NK-92 treated with Interleukin-12 subunit alpha and Interleukin-12 subunit beta, amount 100 ng/mL, for 24 hours (cell line): ENCODE results near the gene TRPM5.

ENCODE experiments used
- DNase-seq: peaks from one replicate; lab custom pipeline; 2025; lab: John Stamatoyannopoulos, UW

The TRPM5 gene

DNA sequence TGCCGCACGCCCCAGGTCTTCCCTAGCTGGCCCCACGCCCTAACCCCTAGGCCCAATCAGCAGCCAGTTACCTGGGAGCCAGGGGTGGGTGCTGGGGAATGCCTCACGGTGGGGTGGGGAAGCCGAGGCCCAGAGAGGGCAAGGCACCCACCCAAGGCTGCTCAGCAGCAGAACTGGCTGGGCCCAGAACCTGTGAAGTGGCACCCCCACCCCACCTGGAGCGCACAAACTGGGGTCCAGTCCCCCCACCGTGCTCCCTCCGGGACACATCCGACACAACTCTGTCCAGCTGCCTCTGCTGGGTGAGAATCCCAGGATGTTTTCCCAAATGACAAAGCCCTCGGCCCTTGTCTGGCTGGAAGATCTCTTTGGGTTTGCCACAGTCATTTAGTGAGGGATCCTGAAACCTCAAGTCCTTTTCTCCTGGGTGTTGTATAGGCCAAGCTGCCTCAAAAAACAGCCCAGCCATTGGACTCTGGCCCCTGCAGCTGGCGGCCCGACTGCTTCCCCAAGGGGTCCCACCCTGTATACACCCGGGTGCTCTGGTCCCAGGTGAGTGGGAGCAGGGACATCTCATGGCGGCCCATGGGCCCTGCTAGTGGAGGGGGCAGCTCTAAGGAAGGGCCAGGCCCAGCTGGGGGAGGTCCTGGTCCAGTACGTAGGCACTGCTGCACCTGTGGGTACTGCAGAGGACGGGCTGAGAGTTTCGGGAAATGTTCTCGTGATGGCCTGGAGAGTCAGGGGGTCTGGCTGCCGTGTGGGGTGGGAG, 22.9 kb downstream of the TRPM5 start:
- DNase-seq = no peak

- DNase-seq = peak; percentile 34
Measured at GRCh38 chr11:2420502-2421225, 23.6 kb downstream of the TRPM5 start.

GRCh38 chr11:2419638-2420501, 24.4 kb downstream of the TRPM5 start:
- peak; percentile 20 for DNase-seq

- no peak for DNase-seq
Measured at GRCh38 chr11:2418693-2419360, 25.5 kb downstream of the TRPM5 start.

DNA sequence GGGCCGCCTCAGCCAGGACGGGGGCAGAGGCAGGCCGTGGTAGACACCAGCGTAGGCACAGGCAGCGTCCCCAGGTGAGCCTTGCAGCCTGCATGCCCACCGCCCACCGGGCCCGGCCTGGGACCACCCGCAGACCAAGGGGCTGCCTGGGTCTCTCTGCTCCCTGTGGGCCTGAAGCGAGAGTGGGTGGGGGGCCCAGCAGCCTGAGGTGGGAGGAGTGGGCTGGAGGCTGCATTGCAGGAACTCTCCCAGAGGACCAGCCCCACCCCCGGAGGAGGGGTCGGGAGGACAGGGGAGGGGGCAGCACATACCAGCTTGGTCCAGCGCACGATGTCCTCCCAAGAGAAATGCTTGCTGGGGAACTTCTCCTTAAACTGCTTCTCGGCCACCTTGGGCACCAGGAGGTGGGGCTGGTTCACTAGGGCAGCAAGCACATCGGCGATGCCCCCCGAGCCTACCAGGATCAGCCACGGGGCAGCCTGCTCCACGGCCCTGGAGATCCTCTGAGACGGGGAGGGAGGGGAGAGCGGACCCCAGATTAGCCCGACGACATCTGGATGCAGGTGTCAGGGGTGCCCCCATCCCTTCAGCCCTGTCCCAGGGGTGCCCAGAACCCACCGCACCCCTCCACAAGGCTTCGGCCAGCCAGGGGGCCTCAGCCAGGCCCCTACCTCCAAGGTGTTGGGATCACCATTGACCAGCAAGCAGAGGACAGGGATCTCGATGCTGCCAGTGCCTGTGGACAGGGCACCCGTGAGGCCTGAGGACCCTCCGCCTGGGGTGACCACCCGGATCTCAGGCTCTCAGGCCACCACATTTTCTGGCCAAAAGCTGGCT, 26.2 kb downstream of the TRPM5 start:
- DNase-seq = no peak

GRCh38 chr11:2416765-2417164, 27.5 kb downstream of the TRPM5 start:
- no peak for DNase-seq

GRCh38 chr11:2415601-2416380, 28.5 kb downstream of the TRPM5 start:
- no peak for DNase-seq

- DNase-seq = no peak
Measured at GRCh38 chr11:2415171-2415570, 29.1 kb downstream of the TRPM5 start.

- no peak for DNase-seq
Measured at GRCh38 chr11:2414616-2415015, 29.7 kb downstream of the TRPM5 start.

DNA sequence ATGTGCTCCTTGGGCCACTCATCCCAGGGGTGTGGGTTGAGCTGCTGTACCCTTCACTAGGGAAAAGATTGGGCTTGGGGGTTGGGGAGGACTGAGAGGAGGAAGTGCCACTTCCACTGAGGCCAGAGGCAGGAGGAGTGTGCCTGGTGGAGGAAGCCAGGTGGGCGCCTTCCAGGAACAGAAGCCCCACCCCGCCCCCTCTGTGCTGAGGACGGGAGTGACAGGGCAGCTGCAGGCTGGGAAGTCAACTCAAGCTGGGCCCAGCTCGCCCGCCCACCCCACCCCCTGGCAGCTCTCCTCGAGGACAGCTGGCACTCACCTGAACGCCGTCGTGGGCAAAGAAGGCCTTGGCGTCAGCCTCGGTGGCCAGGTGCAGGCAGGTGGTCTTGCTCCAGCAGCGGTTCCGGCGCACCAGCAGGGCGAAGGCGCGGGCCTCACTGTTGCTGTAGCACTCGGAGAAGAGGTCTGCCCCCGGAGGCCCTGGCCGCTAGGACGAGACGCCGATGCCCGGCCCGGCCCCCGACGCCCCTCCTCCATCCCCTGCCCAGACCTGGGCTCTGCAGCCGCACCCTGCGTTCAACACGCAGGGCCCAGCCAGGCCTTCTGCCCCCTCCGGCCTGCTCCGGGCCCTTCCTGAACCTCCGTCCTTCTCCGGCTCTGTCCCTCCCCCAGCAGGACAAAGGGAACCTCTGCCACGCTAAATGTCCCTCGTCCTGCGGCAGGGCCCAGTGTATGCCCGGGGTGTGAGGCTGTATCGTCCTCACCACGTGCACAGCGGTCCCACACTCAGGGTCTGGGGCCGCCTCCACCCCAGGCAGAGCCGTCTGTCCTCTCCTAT, 30.4 kb downstream of the TRPM5 start:
- DNase-seq = no peak

DNA sequence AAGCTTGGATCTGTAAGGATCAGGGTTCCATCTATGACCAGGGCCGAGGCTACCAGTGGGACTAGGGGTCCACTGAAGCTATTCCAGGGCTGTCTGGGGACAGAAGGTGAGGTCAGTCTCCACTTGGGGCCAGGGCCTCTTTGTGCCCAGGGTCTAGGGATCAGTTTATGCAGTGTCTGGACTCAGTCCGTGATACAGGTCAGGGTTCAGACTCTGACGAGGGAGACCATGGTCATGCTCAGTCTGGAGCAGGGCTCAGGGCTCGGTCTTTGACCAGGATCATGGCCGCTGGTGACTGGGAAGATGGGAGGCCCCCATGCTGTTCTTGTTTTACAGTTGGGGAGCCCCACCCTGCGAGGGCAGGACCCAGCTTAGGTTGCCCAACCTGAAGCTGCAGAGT, 32.0 kb downstream of the TRPM5 start:
- DNase-seq = no peak

DNA sequence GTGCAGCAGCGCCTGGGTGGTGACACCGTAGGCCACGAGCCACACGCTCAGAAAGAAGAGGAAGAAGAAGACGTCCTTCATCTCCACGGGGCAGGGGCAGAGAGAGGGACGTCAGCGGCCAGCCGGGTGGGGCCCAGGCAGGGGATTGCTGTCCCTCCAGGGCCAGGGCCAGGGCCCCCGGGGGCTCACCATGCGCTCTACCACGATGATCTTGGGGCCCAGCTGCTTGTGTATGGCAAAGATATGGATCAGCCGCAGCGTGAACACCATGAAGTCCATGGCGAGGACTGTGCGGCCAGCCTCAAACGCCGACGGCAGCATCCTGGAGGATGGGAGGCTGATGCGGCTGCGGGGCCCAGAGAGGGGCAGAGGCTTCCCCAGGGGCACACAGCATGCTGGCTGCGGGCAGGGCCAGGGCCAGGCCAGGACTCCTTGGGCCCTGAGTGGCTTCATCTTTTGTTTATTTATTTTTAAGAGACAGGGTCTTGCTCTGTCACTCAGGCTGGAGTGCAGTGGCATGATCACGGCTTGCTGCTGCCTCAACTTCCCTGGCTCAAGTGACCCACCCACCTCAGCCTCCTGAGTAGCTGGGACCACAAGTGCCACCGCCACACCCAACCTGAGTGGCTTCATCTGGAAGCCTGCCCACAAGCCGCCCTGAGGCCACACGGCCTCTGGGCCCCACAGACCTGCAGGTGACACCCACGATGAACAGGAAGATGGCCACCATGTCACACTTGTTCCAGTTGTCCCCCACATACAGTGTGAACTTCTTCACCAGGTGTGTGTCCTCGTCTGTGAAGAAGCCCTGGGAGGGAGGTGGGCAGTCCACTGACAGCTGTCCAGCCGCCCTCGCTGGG, 32.6 kb downstream of the TRPM5 start:
- DNase-seq = no peak

GRCh38 chr11:2410616-2411015, 33.7 kb downstream of the TRPM5 start:
- DNase-seq = no peak

DNA sequence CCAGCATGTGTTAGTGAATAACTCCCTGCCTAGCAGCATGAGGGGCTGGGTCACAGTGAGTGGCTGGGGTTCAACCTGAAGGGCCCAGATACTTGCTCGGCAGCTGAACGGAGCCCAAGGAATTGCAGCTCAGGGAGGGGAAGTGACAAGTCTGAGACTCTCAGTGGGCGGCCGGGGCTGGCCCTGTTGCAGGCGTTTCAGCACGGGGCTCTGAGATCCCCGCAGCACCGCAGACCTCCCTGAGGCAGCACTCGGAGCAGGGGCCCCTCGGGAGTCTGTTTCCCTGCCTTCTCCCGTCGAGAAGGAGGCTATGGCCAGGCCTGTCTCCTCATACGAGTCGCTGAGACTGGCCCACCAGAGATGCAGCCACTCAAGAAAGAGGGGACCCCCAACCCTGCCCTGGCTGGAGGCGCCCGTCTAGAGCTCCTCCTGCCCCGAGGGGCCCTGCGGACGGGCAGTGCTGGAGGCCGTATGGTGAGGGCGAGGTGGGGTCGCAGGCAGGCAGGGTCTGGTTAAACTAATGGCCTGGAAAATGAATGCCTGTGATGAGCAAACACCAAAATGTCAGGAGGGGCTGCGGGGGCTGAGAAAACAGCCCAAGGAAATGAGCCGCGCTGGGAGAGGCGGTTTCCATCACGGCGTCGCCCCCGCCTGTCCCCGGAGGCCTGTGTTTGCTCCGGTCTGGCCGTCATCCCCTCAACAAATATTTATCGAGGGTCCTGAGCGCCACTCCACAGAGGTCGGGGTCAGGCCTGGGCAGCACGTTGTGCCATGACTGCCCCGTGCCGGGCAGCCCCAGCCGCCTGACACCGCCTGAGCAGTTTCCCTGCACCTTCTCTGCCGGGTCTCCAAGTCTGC, 34.5 kb downstream of the TRPM5 start:
- no peak for DNase-seq

GRCh38 chr11:2409126-2409525, 35.2 kb downstream of the TRPM5 start:
- DNase-seq = no peak

DNA sequence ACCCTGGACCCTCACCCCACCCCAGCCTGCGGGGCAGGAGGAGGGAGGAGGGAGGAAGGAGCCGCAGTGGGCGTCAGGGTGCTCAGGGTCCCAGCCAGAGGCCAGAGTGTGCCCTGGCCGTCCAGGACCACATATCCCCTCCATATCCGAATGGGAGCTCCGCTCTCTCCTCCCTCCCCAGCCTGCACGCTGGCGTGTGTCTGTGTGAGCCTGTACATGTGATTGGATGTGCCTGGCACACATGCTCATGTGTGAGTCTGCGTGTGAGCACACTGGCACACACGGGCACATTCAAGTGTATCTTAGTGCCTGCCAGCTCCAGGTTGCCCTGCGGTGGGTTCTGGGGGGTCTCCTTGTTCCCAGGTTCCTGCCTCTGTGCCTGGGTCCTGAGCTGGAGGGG, 35.6 kb downstream of the TRPM5 start:
- no peak for DNase-seq

- DNase-seq = no peak
Measured at GRCh38 chr11:2406878-2407410, 37.4 kb downstream of the TRPM5 start.
